HG03457 (cell line): ENCODE data around the gene VPS39.

Experiments
- ATAC-seq: cut with Tn5 transposase; IDR thresholded peaks from one replicate; pipeline ENCODE4 v1.9.1; 2021; ENCODE audit warnings: moderate number of reproducible peaks; ENCODE audit not compliant: unreplicated experiment

VPS39 gene

DNA sequence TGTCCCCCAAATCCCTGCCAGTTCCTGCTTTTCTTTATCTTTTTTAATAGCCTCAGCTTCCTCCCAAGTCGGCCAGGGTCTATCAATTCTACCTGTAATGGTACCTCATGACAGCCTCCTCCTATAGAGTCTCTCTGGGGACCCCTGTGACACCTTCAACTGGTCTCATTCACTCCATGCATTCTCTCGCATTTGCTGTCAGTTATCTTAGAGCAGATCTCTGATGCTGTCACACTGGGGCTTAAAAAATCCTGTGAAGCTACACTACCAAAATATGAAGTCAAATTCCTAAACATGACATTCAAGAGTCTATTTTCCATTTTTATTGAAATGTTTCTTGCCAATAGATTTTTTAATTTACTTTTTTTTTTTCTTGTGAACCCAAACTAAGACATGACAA, 5.5 kb downstream of the VPS39 start:
- ATAC-seq = no peak

GRCh38 chr15:42201801-42202200, 6.3 kb downstream of the VPS39 start:
- no peak for ATAC-seq

GRCh38 chr15:42199126-42199525, 9.0 kb downstream of the VPS39 start:
- ATAC-seq = no peak

DNA sequence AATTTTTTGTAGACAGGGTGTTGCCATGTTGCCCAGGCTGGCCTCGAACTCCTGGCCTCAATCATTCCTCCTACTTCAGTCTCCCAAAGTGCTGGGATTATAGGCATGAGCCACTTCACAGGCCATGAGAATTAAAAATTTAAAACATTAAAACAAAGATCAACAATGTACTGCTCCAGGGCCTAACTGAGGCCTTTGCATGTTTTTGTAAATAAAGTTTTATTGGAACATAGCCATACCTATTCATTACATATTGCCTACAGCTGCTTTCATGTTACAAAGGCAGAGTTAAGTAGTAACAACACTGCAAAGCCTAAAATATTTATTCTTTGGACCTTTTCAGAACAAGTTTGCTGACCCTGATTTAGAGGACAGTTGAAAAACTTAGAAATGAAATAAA, 9.6 kb downstream of the VPS39 start:
- ATAC-seq = no peak

GRCh38 chr15:42194513-42194912, 13.6 kb downstream of the VPS39 start:
- ATAC-seq = no peak

GRCh38 chr15:42193383-42193782, 14.7 kb downstream of the VPS39 start:
- ATAC-seq = no peak

GRCh38 chr15:42191610-42192346, 16.3 kb downstream of the VPS39 start:
- no peak for ATAC-seq

DNA sequence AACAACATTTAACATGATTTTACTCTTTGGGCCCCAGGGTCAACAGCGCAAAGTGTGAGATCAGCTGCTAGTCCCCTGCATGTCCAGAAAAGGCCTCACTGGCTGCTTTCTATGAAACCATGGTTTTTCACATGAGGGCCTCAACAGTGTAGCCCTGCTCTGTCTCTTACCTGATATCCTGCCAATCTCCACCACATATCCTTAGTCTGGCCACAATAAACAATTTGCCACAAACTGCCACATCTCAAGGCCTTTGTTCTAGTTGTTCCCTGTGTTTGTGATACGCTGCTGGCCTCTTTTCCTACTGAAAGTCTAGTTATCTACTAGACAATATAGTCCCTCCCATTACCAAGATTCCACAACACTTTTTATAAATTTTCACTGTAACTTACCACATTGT, 17.7 kb downstream of the VPS39 start:
- no peak for ATAC-seq

GRCh38 chr15:42185801-42186200, 22.3 kb downstream of the VPS39 start:
- no peak for ATAC-seq

- ATAC-seq = no peak
Measured at GRCh38 chr15:42184736-42185135, 23.4 kb downstream of the VPS39 start.

DNA sequence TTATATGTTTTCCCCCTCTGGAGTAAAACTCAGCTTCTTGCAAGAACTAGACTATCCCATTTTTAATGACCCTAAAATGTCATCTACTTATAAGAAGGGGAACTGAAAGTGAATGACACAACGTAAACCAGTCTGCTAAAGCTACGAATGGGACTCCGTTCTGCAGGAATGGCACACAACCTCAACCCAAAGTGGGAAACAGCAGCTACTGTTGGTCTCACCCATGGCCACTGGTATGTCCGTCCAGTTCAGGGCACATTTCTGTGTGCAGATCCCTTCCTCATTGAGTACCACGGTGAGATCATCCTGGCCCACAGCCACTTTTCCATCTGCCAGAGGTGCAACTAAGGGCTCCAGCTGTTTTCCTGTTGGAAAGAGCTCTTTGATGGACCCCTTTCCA, 23.8 kb downstream of the VPS39 start:
- ATAC-seq = no peak

DNA sequence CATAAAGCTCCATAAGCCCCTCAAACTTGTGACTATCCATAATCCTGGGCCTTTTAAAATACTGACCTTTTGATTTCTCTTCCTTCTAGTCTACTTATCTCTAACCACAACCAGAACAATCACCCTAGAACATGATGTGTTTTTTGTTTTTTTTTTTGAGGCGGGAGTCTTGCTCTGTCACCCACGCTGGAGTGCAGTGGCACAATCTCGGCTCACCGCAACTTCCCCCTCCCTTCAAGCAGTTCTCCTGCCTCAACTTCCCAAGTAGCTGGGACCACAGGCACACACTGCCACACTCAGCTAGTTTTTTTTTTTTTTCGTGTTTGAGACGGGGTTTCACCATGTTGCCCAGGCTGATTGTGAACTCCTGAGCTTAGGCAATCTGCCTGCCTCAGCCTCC, 25.1 kb downstream of the VPS39 start:
- no peak for ATAC-seq

GRCh38 chr15:42182328-42182886, 25.7 kb downstream of the VPS39 start:
- no peak for ATAC-seq

DNA sequence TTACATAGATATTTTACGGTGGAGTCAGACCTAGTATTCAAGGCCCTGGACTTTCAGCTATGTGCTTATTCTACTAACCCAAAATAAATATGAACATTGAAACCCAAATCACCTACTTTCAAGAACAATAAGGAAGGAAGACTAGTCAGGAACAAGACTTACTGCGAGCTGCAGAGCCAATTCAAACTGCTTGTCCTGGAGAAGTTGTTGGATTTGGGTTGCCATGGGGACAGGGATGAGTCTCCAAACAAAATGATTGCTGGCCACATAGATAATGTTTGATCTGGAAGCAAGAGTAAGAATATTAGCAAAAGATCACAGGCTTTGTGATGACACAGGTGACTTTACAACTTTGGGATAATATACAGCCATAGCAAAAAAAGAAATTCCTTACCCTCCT, 30.0 kb downstream of the VPS39 start:
- no peak for ATAC-seq

GRCh38 chr15:42175671-42176070, 32.4 kb downstream of the VPS39 start:
- ATAC-seq = no peak

GRCh38 chr15:42172475-42172874, 35.6 kb downstream of the VPS39 start:
- no peak for ATAC-seq

- ATAC-seq = no peak
Measured at GRCh38 chr15:42171795-42172194, 36.3 kb downstream of the VPS39 start.

GRCh38 chr15:42171122-42171521, 37.0 kb downstream of the VPS39 start:
- no peak for ATAC-seq

DNA sequence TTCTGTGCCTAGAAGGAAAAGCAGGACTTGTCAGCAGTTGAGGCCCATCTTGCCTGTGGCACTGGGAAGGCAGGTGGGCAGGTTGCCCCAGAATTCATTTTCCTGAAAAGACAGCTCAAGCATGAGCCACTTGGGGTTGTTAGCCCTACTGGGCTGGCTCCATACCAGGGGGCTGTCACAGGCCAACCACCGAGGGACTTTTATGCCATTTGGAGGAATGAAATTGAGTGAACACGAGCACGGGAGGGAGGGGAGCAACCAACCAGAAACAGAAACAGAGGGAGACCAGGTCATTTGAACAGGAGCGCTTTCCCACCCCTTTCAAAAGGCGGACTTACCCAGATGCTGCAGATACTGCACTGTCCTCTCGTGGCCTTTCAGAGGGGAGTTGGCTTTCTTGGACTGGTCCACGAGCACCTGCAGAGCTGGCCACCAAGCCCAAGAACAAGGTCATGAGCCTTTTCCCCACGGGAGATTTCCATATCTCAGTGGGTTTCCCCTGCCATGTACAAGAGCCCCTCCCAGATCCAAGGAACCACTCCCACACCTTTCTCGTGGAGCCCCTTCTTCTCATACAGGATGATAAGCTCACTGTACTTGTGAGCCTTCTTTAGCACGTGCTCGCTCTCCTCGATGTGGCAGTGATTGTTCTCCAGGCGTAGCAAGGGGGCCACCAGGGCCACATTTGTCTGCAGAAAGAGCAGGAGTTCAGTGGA, 41.7 kb downstream of the VPS39 start:
- no peak for ATAC-seq

DNA sequence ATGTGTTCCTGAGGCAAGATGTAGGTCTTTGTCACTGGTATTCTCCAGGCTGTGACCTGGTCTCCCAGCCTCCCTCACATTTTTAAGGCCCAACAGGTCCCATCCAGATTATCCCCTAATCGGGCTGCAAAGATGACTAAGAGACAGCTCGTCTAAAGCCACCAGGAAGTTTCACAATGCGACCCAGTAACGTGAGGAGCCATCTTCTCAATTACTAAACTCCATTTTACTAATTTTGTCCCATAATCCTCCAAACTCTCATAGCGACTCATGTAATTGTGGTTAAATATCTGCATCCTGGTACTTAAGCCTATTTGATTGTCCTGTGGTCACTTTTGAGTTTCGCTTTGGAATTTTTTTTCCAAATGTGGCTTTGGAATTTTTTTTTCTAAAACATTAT, 43.0 kb downstream of the VPS39 start:
- ATAC-seq = no peak

DNA sequence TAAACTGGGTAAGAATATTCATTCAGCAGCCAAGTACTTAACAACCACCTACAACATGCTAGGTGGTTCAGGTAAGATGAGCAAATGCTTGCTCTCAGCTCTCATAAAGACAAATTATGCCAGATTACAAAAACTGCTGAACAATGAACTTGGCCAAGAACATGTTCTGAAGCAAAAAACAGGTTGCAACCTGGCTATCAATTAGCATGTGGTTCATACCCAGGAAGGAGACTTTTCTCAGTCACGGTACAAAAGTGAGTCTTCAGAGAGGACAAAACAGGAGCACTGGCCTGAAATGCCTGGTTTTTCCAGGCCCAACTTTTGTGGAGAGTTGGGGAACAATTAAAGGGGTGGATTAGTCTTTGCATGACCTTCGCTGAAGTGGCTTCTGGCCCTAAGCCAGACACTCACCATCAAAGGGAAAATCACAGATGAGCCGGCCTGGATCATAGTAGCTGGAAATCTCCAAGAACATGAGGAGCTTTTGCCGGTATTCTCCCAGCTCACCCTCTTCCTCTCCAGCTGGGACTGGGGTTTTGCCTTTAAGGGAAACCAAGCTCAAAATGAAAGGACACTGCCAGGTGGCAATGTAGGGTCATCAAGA, 44.1 kb downstream of the VPS39 start:
- ATAC-seq = no peak

DNA sequence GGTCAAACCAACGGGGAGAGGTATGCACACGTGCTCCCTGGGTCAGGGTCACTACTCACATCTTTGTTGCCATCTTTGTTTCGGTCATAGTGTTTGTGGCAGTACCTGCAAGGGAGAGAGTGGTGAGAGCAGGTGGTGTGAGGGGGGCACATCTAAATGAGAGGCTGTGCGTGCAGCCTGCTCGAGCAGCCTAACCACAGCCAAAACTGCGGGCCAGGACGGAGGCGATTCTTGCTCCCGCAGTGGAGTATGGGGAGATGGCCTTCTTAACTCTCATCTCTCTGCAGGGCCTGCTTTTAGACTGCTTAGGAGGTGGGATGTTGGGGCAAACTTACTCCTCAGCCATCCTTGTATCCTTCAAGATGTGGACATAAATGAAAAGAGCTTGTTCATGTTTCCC, 44.8 kb downstream of the VPS39 start:
- no peak for ATAC-seq
